Measurements from ENCODE around the gene PRAC2. TPM values are rescaled to one million over a fixed set of nuclear protein-coding genes. Genes with fewer than 3 reads are reported as not detected.
"Not testable (repeated sequence)": the region's sequence is repeated elsewhere in the genome, so short reads cannot be mapped to it uniquely, and the experiment has no call there.

The PRAC2 gene
- total RNA-seq, 1 donor from 2014 or later = not detected

DNA sequence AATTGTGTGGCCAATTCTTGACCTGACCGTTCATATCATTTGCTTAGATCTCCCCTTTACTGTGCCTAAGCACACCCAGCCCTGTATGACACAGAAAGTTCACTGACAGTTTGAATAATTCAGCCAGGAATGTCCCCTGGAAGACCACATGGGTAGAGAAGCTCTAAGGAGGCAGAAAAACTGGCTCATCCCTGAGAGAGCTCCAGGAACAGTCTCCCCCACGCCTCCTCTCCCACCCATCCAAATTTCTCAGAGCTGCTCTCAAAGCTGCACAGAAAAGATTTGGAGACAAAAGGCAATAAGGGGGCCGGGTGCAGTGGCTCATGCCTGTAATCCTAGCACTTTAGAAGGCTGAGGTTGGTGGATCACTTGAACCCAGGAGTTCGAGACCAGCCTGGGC, 11.9 kb upstream of the PRAC2 start:
- intact Hi-C loops (cut with DNase I) = no loop called here
- H3K4me3 ChIP-seq = no peak overlapping the region
- H3K27ac ChIP-seq = no peak overlapping the region
- no peaks in the 10 kb centered on the region for H3K4me1 ChIP-seq
- H3K27me3 ChIP-seq (ENCODE audit: low read depth) = peaks cover 97% of the 10 kb centered on the region
- DNase-seq (no peak), ATAC-seq (no peak)
- TF ChIP-seq, protein P1, sequence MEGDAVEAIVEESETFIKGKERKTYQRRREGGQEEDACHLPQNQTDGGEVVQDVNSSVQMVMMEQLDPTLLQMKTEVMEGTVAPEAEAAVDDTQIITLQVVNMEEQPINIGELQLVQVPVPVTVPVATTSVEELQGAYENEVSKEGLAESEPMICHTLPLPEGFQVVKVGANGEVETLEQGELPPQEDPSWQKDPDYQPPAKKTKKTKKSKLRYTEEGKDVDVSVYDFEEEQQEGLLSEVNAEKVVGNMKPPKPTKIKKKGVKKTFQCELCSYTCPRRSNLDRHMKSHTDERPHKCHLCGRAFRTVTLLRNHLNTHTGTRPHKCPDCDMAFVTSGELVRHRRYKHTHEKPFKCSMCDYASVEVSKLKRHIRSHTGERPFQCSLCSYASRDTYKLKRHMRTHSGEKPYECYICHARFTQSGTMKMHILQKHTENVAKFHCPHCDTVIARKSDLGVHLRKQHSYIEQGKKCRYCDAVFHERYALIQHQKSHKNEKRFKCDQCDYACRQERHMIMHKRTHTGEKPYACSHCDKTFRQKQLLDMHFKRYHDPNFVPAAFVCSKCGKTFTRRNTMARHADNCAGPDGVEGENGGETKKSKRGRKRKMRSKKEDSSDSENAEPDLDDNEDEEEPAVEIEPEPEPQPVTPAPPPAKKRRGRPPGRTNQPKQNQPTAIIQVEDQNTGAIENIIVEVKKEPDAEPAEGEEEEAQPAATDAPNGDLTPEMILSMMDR (IDR thresholded peaks at IDR 0.05) = no peak
- H3K36me3 ChIP-seq = no peaks in the 10 kb centered on the region
- H3K9me3 ChIP-seq = no peaks in the 10 kb centered on the region

DNA sequence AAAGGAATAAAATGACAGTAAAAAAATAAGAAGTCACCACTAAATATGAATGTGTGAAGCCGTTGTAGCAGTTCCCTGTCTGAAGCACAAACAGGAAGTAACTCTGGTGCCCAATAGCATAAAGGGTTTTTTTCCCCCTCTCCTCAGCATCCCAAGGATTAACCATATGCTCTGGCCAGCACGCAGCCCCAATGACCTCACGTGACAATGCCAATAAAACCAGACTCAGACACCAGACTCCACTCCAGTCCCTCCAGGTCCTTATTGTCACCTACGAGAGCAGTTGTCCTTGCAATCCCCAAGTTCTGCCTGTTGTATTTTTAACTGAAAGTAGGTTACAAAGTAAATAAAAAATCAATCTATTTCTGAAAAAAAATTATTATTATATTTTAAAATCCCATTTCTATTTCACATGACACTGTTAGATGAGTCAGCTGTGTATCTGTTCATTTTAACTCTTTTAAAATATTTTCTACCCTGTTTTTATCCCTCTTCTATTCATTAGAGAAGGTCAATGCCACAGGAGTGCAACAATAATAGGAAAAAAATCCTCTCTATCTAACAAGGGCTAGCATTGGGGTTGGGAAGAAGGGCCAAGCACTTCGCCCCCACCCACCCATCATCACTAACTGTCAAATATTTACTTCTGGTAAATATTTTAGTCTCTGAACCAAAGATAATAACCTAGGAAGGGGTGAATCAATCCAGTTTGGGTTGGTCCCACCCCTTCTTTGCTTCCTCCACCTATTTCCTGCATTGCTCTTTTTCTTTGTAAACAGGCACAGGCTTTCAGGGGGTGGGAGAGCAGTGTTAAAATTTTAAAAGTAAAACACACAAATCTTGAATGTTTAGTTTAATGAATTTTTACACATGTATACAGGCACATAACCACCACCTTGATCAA, 7.2 kb upstream of the PRAC2 start:
- peaks cover 100% of the 10 kb centered on the region for H3K27me3 ChIP-seq (ENCODE audit: low read depth)
- intact Hi-C loops (cut with DNase I) = no loop called here

DNA sequence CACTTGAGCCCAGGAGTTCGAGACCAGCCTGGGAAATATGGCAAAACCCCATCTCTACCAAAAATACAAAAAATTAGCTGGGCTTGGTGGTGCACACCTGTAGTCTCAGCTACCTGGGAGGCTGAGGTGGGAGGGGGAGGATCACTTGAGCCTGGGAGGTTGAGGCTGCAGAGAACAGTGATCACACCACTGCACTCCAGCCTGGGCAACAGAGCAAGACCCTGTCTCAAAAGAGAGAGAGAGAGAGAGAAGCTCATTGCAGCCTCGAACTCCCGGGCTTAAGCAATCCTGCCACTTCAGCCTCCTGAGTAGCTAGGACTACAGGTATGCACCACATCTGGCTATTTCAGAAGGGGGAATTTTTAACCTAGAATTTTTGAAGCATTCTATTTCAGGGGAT, 6.4 kb upstream of the PRAC2 start:
- DNase-seq; H3K4me3 ChIP-seq; H3K36me3 ChIP-seq; ATAC-seq; intact Hi-C loops (cut with DNase I); H3K27ac ChIP-seq; H3K9me3 ChIP-seq: not testable (repeated sequence)
- peaks cover 14% of the 10 kb centered on the region for H3K4me1 ChIP-seq
- H3K27me3 ChIP-seq (ENCODE audit: low read depth) = peaks cover 100% of the 10 kb centered on the region

More for the DNA sequence above, 7.2 kb upstream of the PRAC2 start:
- H3K4me1 ChIP-seq = peaks cover 14% of the 10 kb centered on the region
- ATAC-seq (no peak), DNase-seq (no peak)
- H3K4me3 ChIP-seq = no peak overlapping the region
- TF ChIP-seq, protein P1 (IDR thresholded peaks at IDR 0.05) = no peak
- no peaks in the 10 kb centered on the region for H3K9me3 ChIP-seq
- H3K36me3 ChIP-seq = no peaks in the 10 kb centered on the region
- H3K27ac ChIP-seq = no peak overlapping the region

DNA sequence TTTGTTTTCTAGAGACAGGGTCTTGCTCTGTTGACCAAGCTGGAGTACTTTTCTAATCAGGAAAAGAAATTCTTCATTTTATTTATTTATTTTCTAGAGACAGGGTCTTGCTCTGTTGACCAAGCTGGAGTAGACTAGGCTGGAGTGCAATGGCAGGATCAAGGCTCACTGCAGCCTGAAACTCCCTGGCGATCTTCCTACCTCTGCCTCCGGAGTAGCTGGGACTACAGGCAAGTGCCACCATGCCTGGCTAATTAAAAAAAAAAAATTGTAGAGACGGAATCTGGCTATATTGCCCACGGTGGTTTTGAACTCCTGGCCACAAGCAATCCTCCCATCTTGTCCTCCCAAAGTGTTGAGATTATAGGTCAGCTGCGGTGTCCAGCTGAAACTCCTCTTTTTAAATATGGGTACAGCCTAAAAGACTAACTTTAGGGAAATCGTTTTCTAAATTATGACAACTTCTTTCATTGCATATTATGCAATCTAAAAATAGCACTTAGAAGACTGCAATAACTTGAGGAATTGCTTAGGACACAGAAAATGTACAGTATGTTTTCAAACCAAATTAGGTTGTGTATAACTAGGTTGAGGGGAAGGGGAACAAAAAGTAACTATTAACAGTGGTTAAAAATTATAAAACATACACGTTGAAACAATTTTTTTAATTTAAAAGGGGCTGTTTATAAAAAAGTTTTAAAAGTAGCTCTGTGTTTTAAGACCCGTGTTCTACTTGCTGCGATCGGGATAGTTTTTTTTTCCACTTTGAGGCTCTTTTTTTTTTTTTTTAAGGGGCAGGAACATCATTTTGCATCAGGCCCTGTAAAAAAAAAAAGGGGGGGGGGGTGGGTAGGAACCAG, 5.4 kb upstream of the PRAC2 start:
- peaks cover 100% of the 10 kb centered on the region for H3K27me3 ChIP-seq (ENCODE audit: low read depth)
- H3K4me1 ChIP-seq = peaks cover 14% of the 10 kb centered on the region
- DNase-seq = no peak
- H3K9me3 ChIP-seq = no peaks in the 10 kb centered on the region
- no peaks in the 10 kb centered on the region for H3K36me3 ChIP-seq
- no peak for ATAC-seq
- no peak overlapping the region for H3K4me3 ChIP-seq
- H3K27ac ChIP-seq = no peak overlapping the region
- intact Hi-C loops (cut with DNase I) = no loop called here
- TF ChIP-seq, protein P1 (IDR thresholded peaks at IDR 0.05) = no peak

DNA sequence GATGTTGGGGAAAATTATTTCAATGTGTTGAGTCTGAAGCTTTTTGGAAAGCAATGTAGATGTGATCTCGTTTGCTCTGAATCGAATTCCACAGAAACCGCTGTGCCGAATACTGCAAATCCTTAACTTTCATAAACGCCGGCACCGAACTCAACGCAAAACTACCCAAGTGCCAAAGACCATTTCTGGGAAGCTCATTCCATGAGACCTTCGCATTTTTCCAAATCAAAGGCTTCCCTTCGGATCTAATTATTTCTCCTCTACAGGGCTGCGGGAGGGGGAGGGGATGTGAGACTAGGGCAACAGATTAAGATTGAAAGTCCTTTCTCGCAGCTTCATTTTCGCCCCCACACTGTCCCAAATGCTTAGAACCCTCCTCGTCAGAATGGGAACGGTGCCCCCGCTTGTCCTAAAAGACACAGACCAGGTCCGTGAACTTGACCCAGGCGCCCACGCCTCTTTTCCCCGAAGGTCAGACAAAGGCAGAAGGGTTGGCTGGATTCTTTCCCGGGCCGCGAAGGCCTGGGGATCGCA, 4.7 kb upstream of the PRAC2 start:
- Histone ChIP-seq H3K9me3 (no peaks in the 10 kb centered on the region), H3K27me3 (ENCODE audit: low read depth) (peaks cover 100% of the 10 kb centered on the region), H3K27ac (no peak overlapping the region), H3K4me3 (no peak overlapping the region), H3K4me1 (peaks cover 18% of the 10 kb centered on the region), H3K36me3 (no peaks in the 10 kb centered on the region)
- DNase-seq (no peak), ATAC-seq (no peak)
- TF ChIP-seq, protein P1 (IDR thresholded peaks at IDR 0.05) = no peak
- intact Hi-C loops (cut with DNase I) = no loop called here

Data from lower lobe of right lung (tissue), 2 donors.